22Rv1 (cell line): Measurements from ENCODE around the gene FARSA.

Experiments used
- CTCF ChIP-seq: fragments of 450-650 bp; IDR thresholded peaks from 2 replicates; pipeline ENCODE4 v1.5.1; 2017; ENCODE audit warnings: mild to moderate bottlenecking
- ZFX ChIP-seq: fragments of 450-650 bp; IDR thresholded peaks from 2 replicates; pipeline ENCODE4 v1.6.1; 2017; ENCODE audit warnings: antibody characterized with exemption, borderline replicate concordance

DNA sequence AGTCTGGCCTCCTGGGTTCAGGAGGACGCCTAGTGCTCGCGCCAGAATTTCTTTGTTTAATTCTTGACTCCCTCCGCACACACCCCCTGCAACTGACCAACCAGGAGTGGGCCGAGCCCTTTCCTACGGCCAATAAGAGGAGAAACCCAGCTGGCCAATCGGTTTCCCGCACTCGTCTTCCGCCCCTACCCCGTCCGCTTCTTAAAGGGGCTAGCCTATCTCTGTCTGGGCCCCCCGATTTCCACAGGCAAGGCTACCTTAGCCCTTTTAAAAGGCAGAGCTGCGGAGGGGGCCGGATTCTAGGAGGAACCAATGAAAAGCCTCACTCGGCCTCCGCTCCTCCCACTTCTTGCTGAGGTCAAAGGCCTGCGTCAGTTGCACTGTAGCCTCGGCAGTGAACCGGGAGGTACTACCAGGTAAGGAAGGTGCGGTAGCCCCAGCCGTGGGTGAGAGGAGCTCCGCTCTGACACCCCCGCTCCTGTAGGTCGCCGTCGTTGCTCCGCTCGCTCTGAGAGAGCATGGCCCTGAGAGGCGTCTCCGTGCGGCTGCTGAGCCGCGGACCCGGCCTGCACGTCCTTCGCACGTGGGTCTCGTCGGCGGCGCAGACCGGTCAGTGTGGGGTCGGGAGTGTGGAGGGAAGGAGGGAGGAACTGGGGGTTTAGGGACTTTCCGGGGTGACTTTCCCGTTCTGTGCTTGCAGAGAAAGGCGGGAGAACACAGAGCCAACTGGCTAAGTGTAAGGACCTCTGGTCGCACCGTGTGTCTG lies 42.5 kb downstream of the FARSA start, which contains the start of gene GCDH:
- no peak for TF ChIP-seq ZFX
- TF ChIP-seq CTCF, result no peak
